ACC112 (cell line): ENCODE results near the gene KCNMA1.
A peak's percentile ranks its signal among the peaks of the same experiment; 100 is the strongest.

ENCODE experiments used
- H2AFZ ChIP-seq: fragments of 200-600 bp; sonication (generic); one replicate; pipeline ENCODE4 v1.6.0; 2017; ENCODE audit warnings: antibody characterized with exemption, low read length; ENCODE audit not compliant: unreplicated experiment
- H3K27ac ChIP-seq: fragments of 200-600 bp; sonication (generic); 2 replicates; pipeline ENCODE4 v1.5.1; 2014; ENCODE audit warnings: low read depth, mild to moderate bottlenecking, antibody characterized with exemption, low read length, moderate library complexity
- H3K27me3 ChIP-seq: fragments of 200-600 bp; sonication (generic); 2 replicates; pipeline ENCODE4 v1.6.1; 2014; ENCODE audit warnings: mild to moderate bottlenecking, antibody characterized with exemption, low read length, moderate library complexity, mixed read lengths; ENCODE audit not compliant: insufficient read depth
- H3K36me3 ChIP-seq: fragments of 200-600 bp; sonication (generic); 2 replicates; pipeline ENCODE4 v1.6.1; 2016; ENCODE audit warnings: mild to moderate bottlenecking, antibody characterized with exemption, low read length, moderate library complexity, mixed read lengths; ENCODE audit not compliant: insufficient read depth
- H3K4me1 ChIP-seq: fragments of 200-600 bp; sonication (generic); one replicate; pipeline ENCODE4 v1.6.1; 2016; ENCODE audit warnings: low read length, mixed read lengths; ENCODE audit not compliant: insufficient read depth, unreplicated experiment, control insufficient read depth
- H3K4me3 ChIP-seq: fragments of 200-600 bp; sonication (generic); 2 replicates; pipeline ENCODE4 v1.5.1; 2014; ENCODE audit warnings: mild to moderate bottlenecking, low read depth, low read length
- H3K79me2 ChIP-seq: fragments of 200-600 bp; sonication (generic); one replicate; pipeline ENCODE4 v1.6.0; 2016; ENCODE audit warnings: low read length; ENCODE audit not compliant: control insufficient read depth, unreplicated experiment, insufficient read depth

Gene KCNMA1

GRCh38 chr10:77160679-77161078 is 476.9 kb downstream of the KCNMA1 start:
- no peaks in the 10 kb centered on the region for H3K79me2 ChIP-seq
- peak overlapping the region; percentile 96 for H3K27ac ChIP-seq
- no peaks in the 10 kb centered on the region for H3K27me3 ChIP-seq
- H2AFZ ChIP-seq, result no peak overlapping the region
- H3K4me3 ChIP-seq, result peak overlapping the region; percentile 17; the same call in 1 of the 2 replicates
- no peaks in the 10 kb centered on the region for H3K36me3 ChIP-seq
- H3K4me1 ChIP-seq, result peaks cover 86% of the 10 kb centered on the region

GRCh38 chr10:77159538-77160110 is 478.0 kb downstream of the KCNMA1 start:
- Histone ChIP-seq H3K4me1 (peaks cover 78% of the 10 kb centered on the region), H3K27me3 (no peaks in the 10 kb centered on the region), H2AFZ (no peak overlapping the region), H3K79me2 (no peaks in the 10 kb centered on the region), H3K36me3 (no peaks in the 10 kb centered on the region), H3K27ac (peak overlapping the region; percentile 96), H3K4me3 (no peak overlapping the region)

- H3K27ac ChIP-seq, result no peak overlapping the region
- no peak overlapping the region for H2AFZ ChIP-seq
- no peaks in the 10 kb centered on the region for H3K27me3 ChIP-seq
- H3K4me3 ChIP-seq, result no peak overlapping the region
- no peaks in the 10 kb centered on the region for H3K79me2 ChIP-seq
- H3K4me1 ChIP-seq, result peaks cover 70% of the 10 kb centered on the region
- no peaks in the 10 kb centered on the region for H3K36me3 ChIP-seq
Measured at GRCh38 chr10:77158666-77159065, 478.9 kb downstream of the KCNMA1 start.

GRCh38 chr10:77157248-77158019 is 480.2 kb downstream of the KCNMA1 start:
- Histone ChIP-seq H3K4me3 (no peak overlapping the region), H3K4me1 (peaks cover 58% of the 10 kb centered on the region), H3K36me3 (no peaks in the 10 kb centered on the region), H3K27me3 (no peaks in the 10 kb centered on the region), H2AFZ (no peak overlapping the region), H3K79me2 (no peaks in the 10 kb centered on the region), H3K27ac (peak overlapping the region; percentile 96)

GRCh38 chr10:77156406-77156879 is 481.2 kb downstream of the KCNMA1 start:
- H3K27ac ChIP-seq, result peak overlapping the region; percentile 96

GRCh38 chr10:77152256-77152655 is 485.4 kb downstream of the KCNMA1 start:
- Histone ChIP-seq H3K4me3 (no peak overlapping the region), H3K27me3 (no peaks in the 10 kb centered on the region), H3K79me2 (no peaks in the 10 kb centered on the region), H3K4me1 (peaks cover 22% of the 10 kb centered on the region), H3K27ac (no peak overlapping the region), H2AFZ (no peak overlapping the region), H3K36me3 (no peaks in the 10 kb centered on the region)

More at GRCh38 chr10:77156406-77156879, 481.2 kb downstream of the KCNMA1 start:
- no peaks in the 10 kb centered on the region for H3K36me3 ChIP-seq
- H2AFZ ChIP-seq, result peak overlapping the region; percentile 95
- peaks cover 48% of the 10 kb centered on the region for H3K4me1 ChIP-seq
- H3K4me3 ChIP-seq, result peak overlapping the region; percentile 36; the same call in 1 of the 2 replicates
- H3K79me2 ChIP-seq, result no peaks in the 10 kb centered on the region
- no peaks in the 10 kb centered on the region for H3K27me3 ChIP-seq

- Histone ChIP-seq H3K27ac (no peak overlapping the region), H3K4me3 (no peak overlapping the region), H3K36me3 (no peaks in the 10 kb centered on the region), H3K4me1 (peaks cover 13% of the 10 kb centered on the region), H3K27me3 (no peaks in the 10 kb centered on the region), H3K79me2 (no peaks in the 10 kb centered on the region), H2AFZ (no peak overlapping the region)
Measured at GRCh38 chr10:77151408-77151807, 486.2 kb downstream of the KCNMA1 start.

- Histone ChIP-seq H2AFZ (no peak overlapping the region), H3K4me3 (no peak overlapping the region), H3K36me3 (no peaks in the 10 kb centered on the region), H3K4me1 (peaks cover 4% of the 10 kb centered on the region), H3K27ac (no peak overlapping the region), H3K79me2 (no peaks in the 10 kb centered on the region), H3K27me3 (no peaks in the 10 kb centered on the region)
Measured at GRCh38 chr10:77149706-77150105, 487.9 kb downstream of the KCNMA1 start.

- Histone ChIP-seq H3K4me3 (no peak overlapping the region), H3K4me1 (peaks cover 4% of the 10 kb centered on the region), H3K79me2 (no peaks in the 10 kb centered on the region), H3K27me3 (no peaks in the 10 kb centered on the region), H2AFZ (no peak overlapping the region), H3K36me3 (no peaks in the 10 kb centered on the region), H3K27ac (no peak overlapping the region)
Measured at GRCh38 chr10:77149001-77149400, 488.6 kb downstream of the KCNMA1 start.

GRCh38 chr10:77147871-77148270 is 489.7 kb downstream of the KCNMA1 start:
- Histone ChIP-seq H3K4me1 (peaks cover 4% of the 10 kb centered on the region), H3K27me3 (no peaks in the 10 kb centered on the region), H2AFZ (no peak overlapping the region), H3K36me3 (no peaks in the 10 kb centered on the region), H3K79me2 (no peaks in the 10 kb centered on the region), H3K4me3 (no peak overlapping the region), H3K27ac (no peak overlapping the region)
